IMR-90 (cell line): ENCODE measurements around the gene HPSE. TPM values are rescaled to one million over a fixed set of nuclear protein-coding genes. Genes with fewer than 3 reads are reported as not detected.

Experiments used
- ATAC-seq: fragments of 200-7000 bp; cut with Tn5 transposase; 2 replicates; pipeline ENCODE4 v1.9.1; 2020; ENCODE audit warnings: low read depth, mild to moderate bottlenecking, moderate library complexity
- BruUV-seq: library from RNA; stranded (reverse); fragments of 400-500 nt; replicated peaks from 2 replicates; lab custom pipeline; 2021; lab: Mats Ljungman, UMichigan
- CTCF ChIA-PET: fragments of 300-600 bp; formaldehyde crosslinking; extraction: SDS; loops from one replicate; lab custom pipeline; 2021; ENCODE audit warnings: antibody characterized with exemption; lab: Yijun Ruan, JAX
- POLR2A ChIA-PET: fragments of 300-600 bp; sonication (Branson Sonifier 250); formaldehyde crosslinking; loops from one replicate; lab custom pipeline; 2022; ENCODE audit warnings: antibody characterized with exemption; ENCODE audit not compliant: unreplicated experiment; lab: Charles Lee
- DNase-seq: peaks from one replicate; pipeline ENCODE4 v3.0.0; 2013
- H2AFZ ChIP-seq: replicated peaks from 2 replicates; pipeline ENCODE3; 2013; ENCODE audit warnings: low read length, mild to moderate bottlenecking; ENCODE audit not compliant: poor library complexity
- H2AK5ac ChIP-seq: 2 replicates; pipeline ENCODE4 v1.6.1; 2013; ENCODE audit warnings: low read depth, low read length, inconsistent platforms
- H2AK9ac ChIP-seq: replicated peaks from 2 replicates; pipeline ENCODE3; 2013; ENCODE audit warnings: mild to moderate bottlenecking, low read depth, low read length, moderate library complexity; ENCODE audit not compliant: poor library complexity
- H2BK120ac ChIP-seq: 2 replicates; pipeline ENCODE4 v1.6.1; 2013; ENCODE audit warnings: low read depth, low read length, inconsistent platforms
- H2BK15ac ChIP-seq: 3 replicates; pipeline ENCODE4 v1.6.1; 2013; ENCODE audit warnings: low read depth, low read length, inconsistent platforms
- H2BK20ac ChIP-seq: 2 replicates; pipeline ENCODE4 v1.6.1; 2013; ENCODE audit warnings: low read depth, mild to moderate bottlenecking, inconsistent platforms, low read length, moderate library complexity
- H2BK5ac ChIP-seq: 2 replicates; pipeline ENCODE4 v1.6.1; 2013; ENCODE audit warnings: mild to moderate bottlenecking, low read depth, low read length, inconsistent platforms; ENCODE audit not compliant: poor library complexity, severe bottlenecking
- H3K14ac ChIP-seq: replicated peaks from 2 replicates; pipeline ENCODE4 v1.6.1; 2013; ENCODE audit warnings: low read depth, low read length, inconsistent platforms
- H3K18ac ChIP-seq: 2 replicates; pipeline ENCODE4 v1.6.1; 2013; ENCODE audit warnings: low read depth, low read length, control low read depth
- H3K23ac ChIP-seq: 2 replicates; pipeline ENCODE4 v1.6.1; 2013; ENCODE audit warnings: low read depth, low read length, inconsistent platforms
- H3K27ac ChIP-seq: 2 replicates; pipeline ENCODE4 v1.5.1; 2013; ENCODE audit warnings: mild to moderate bottlenecking, control low read depth, low read length; ENCODE audit not compliant: insufficient read depth
- H3K27me3 ChIP-seq: 2 replicates; pipeline ENCODE4 v1.6.1; 2013; ENCODE audit warnings: low read length; ENCODE audit not compliant: control insufficient read depth, insufficient read depth
- H3K36me3 ChIP-seq: 2 replicates; pipeline ENCODE4 v1.6.1; 2013; ENCODE audit warnings: low read length, mixed read lengths; ENCODE audit not compliant: control insufficient read depth, insufficient read depth
- H3K4ac ChIP-seq: 2 replicates; pipeline ENCODE4 v1.6.1; 2013; ENCODE audit warnings: low read depth, low read length, inconsistent platforms
- H3K4me1 ChIP-seq: 2 replicates; pipeline ENCODE4 v1.6.1; 2013; ENCODE audit warnings: low read length, mixed read lengths; ENCODE audit not compliant: control insufficient read depth, insufficient read depth
- H3K4me2 ChIP-seq: 2 replicates; pipeline ENCODE4 v1.6.1; 2013; ENCODE audit warnings: low read depth, mild to moderate bottlenecking, control low read depth, low read length, moderate library complexity
- H3K4me3 ChIP-seq: 2 replicates; pipeline ENCODE4 v1.5.1; 2013; ENCODE audit warnings: low read depth, mild to moderate bottlenecking, control low read depth, low read length, moderate library complexity; ENCODE audit not compliant: insufficient read depth
- H3K56ac ChIP-seq: 2 replicates; pipeline ENCODE4 v1.6.1; 2013; ENCODE audit warnings: low read length, inconsistent platforms; ENCODE audit not compliant: insufficient read depth; ENCODE audit errors: extremely low read depth
- H3K79me1 ChIP-seq, 2 experiments: 2 replicates each; pipeline ENCODE4 v1.6.1; 2013; ENCODE audit warnings: low read length in 2 of 2, inconsistent platforms in 1 of 2, low read depth in 1 of 2
- H3K9ac ChIP-seq: 2 replicates; pipeline ENCODE4 v1.6.1; 2013; ENCODE audit warnings: low read depth, low read length, control low read depth
- H3K9me1 ChIP-seq: 2 replicates; pipeline ENCODE4 v1.6.1; 2013; ENCODE audit warnings: low read length, inconsistent platforms; ENCODE audit not compliant: insufficient read depth
- H3K9me3 ChIP-seq: 2 replicates; pipeline ENCODE4 v1.6.1; 2013; ENCODE audit warnings: low read length; ENCODE audit not compliant: control insufficient read depth, insufficient read depth
- H4K20me1 ChIP-seq: 2 replicates; pipeline ENCODE4 v1.6.1; 2013; ENCODE audit warnings: low read length, inconsistent platforms; ENCODE audit not compliant: insufficient read depth
- H4K5ac ChIP-seq: 2 replicates; pipeline ENCODE4 v1.6.1; 2013; ENCODE audit warnings: mild to moderate bottlenecking, low read depth, low read length, control low read depth
- H4K8ac ChIP-seq, 2 experiments: 2 replicates each; pipeline ENCODE4 v1.6.1; 2013; ENCODE audit warnings: low read depth in 2 of 2, low read length in 2 of 2, control low read depth in 1 of 2, inconsistent platforms in 1 of 2
- H4K91ac ChIP-seq: 2 replicates; pipeline ENCODE4 v1.6.1; 2013; ENCODE audit warnings: low read depth, low read length, inconsistent platforms; ENCODE audit not compliant: insufficient read depth
- BHLHE40 ChIP-seq: fragments of 150-350 bp; IDR thresholded peaks from 2 replicates; pipeline ENCODE4 v1.6.1; 2016; ENCODE audit warnings: mild to moderate bottlenecking, low read depth, low read length
- CEBPB ChIP-seq: IDR thresholded peaks from 2 replicates; pipeline ENCODE4 v1.6.1; 2012; ENCODE audit warnings: low read depth, low read length, improper control_type of control experiment
- CHD1 ChIP-seq: IDR thresholded peaks from 2 replicates; pipeline ENCODE4 v1.6.1; 2012; ENCODE audit warnings: low read depth, low read length, improper control_type of control experiment
- CTCF ChIP-seq: conservative IDR thresholded peaks from 2 replicates; pipeline ENCODE4 v1.5.1; 2012; ENCODE audit warnings: mild to moderate bottlenecking, low read depth, low read length, improper control_type of control experiment
- ELK1 ChIP-seq: fragments of 150-350 bp; IDR thresholded peaks from 2 replicates; pipeline ENCODE4 v1.6.1; 2016; ENCODE audit warnings: low read depth, mild to moderate bottlenecking, low read length, moderate library complexity, borderline replicate concordance
- FOS ChIP-seq: fragments of 150-350 bp; IDR thresholded peaks from 2 replicates; pipeline ENCODE4 v1.6.1; 2016; ENCODE audit warnings: low read depth, low read length
- MAFK ChIP-seq: IDR thresholded peaks from 2 replicates; pipeline ENCODE4 v1.6.1; 2012; ENCODE audit warnings: low read depth, low read length, improper control_type of control experiment
- MAZ ChIP-seq: IDR thresholded peaks from 2 replicates; pipeline ENCODE4 v1.6.1; 2012; ENCODE audit warnings: low read depth, mild to moderate bottlenecking, low read length, improper control_type of control experiment, moderate library complexity, borderline replicate concordance
- MXI1 ChIP-seq: IDR thresholded peaks from 2 replicates; pipeline ENCODE4 v1.6.1; 2012; ENCODE audit warnings: low read depth, mild to moderate bottlenecking, low read length, moderate library complexity, borderline replicate concordance
- NFE2L2 ChIP-seq: fragments of 150-350 bp; IDR thresholded peaks from 2 replicates; pipeline ENCODE4 v1.6.1; 2016; ENCODE audit warnings: low read depth, mild to moderate bottlenecking, low read length
- POLR2A ChIP-seq: IDR thresholded peaks from 2 replicates; pipeline ENCODE4 v1.6.1; 2012; ENCODE audit warnings: mild to moderate bottlenecking, low read depth, low read length
- RAD21 ChIP-seq: IDR thresholded peaks from 2 replicates; pipeline ENCODE4 v1.6.1; 2012; ENCODE audit warnings: low read length, improper control_type of control experiment
- RCOR1 ChIP-seq: IDR thresholded peaks from 2 replicates; pipeline ENCODE4 v1.6.1; 2012; ENCODE audit warnings: mild to moderate bottlenecking, low read length, improper control_type of control experiment; ENCODE audit not compliant: insufficient replicate concordance
- RFX5 ChIP-seq: IDR thresholded peaks from 2 replicates; pipeline ENCODE4 v1.8.0; 2012; ENCODE audit warnings: low read depth, mild to moderate bottlenecking, low read length, moderate library complexity
- SMC3 ChIP-seq: fragments of 150-350 bp; IDR thresholded peaks from 2 replicates; pipeline ENCODE4 v1.6.1; 2016; ENCODE audit warnings: low read depth, mild to moderate bottlenecking, antibody characterized with exemption, low read length, moderate library complexity
- WGBS, 2 experiments: methylation state at CpG; one replicate each; pipeline versions ENCODE4 v1.1.5 to v1.1.7; 2013; ENCODE audit warnings: missing lambda C conversion rate in 2 of 2; ENCODE audit not compliant: insufficient read length in 1 of 2; ENCODE audit errors: extremely low coverage in 2 of 2; 5-methylcytosine and 5-hydroxymethylcytosine counted together
- dilution Hi-C: fragments of 300-500 bp; cut with HindIII; formaldehyde crosslinking; loops from one replicate; pipeline ENCODE4 v1.14.3; 2018; ENCODE audit warnings: low sequenced_read_pairs; ENCODE audit not compliant: unreplicated experiment
- in situ Hi-C: fragments of 300-500 bp; cut with MboI; formaldehyde crosslinking; loops from 3 replicates; pipeline ENCODE4 v1.14.3; 2019; ENCODE audit warnings: low sequenced_read_pairs, inconsistent platforms, mixed read lengths
- intact Hi-C: fragments of 100-400 bp; cut with micrococcal nuclease; formaldehyde crosslinking; loops from 2 replicates; pipeline ENCODE4 v1.10.0; 2022
- polyA plus RNA-seq, 3 experiments: library from polyadenylated mRNA; depleted of rRNA; stranded (reverse); fragments of >200 nt; gene quantifications; 2 replicates each; pipeline ENCODE4 v1.2.3, GENCODE V29; 2012; ENCODE audit warnings: low replicate concordance in 1 of 3
- total RNA-seq: library from RNA; depleted of rRNA; stranded (reverse); fragments of >200 nt; gene quantifications from 2 replicates; pipeline ENCODE4 v1.2.3, GENCODE V29; 2012

HPSE gene
- total and polyA plus RNA-seq, 2 of the 4 experiments (the other 2 are of a cell fraction): under 0.01 to 0.09 TPM

GRCh38 chr4:83323136-83323535 lies 11.5 kb downstream of the HPSE start:
- dilution Hi-C loops (no loop called here), intact Hi-C loops (no loop called here), in situ Hi-C loops (no loop called here)
- H3K9me3 ChIP-seq: no peaks in the 10 kb centered on the region
- H4K5ac ChIP-seq: no peak overlapping the region
- no peak overlapping the region for H2AK5ac ChIP-seq
- H3K4me2 ChIP-seq: no peak overlapping the region
- no peak overlapping the region for H2BK15ac ChIP-seq
- H2BK5ac ChIP-seq: no peak overlapping the region
- no peaks in the 10 kb centered on the region for H4K20me1 ChIP-seq
- H3K27ac ChIP-seq: no peak overlapping the region
- H3K23ac ChIP-seq: no peak overlapping the region
- no peaks in the 10 kb centered on the region for H3K79me1 ChIP-seq
- ChIA-PET POLR2A (no interaction called here), CTCF (no interaction called here)
- no peak overlapping the region for H3K4me3 ChIP-seq
- H3K14ac ChIP-seq: no peak overlapping the region
- no peak overlapping the region for H2BK120ac ChIP-seq
- H3K9ac ChIP-seq: no peak overlapping the region
- no peak overlapping the region for H2BK20ac ChIP-seq
- DNase-seq (no peak), ATAC-seq (no peak)
- no peak overlapping the region for H3K56ac ChIP-seq
- no peaks in the 10 kb centered on the region for H3K4me1 ChIP-seq
- H2AFZ ChIP-seq: no peak overlapping the region
- H3K27me3 ChIP-seq: peaks cover 9% of the 10 kb centered on the region
- no peaks in the 10 kb centered on the region for H3K9me1 ChIP-seq
- no peaks in the 10 kb centered on the region for H3K36me3 ChIP-seq
- no peak overlapping the region for H4K8ac ChIP-seq
- no peak overlapping the region for H2AK9ac ChIP-seq
- no peak overlapping the region for H3K4ac ChIP-seq
- no peak for TF ChIP-seq FOS
- TF ChIP-seq POLR2A: no peak
- no peak for TF ChIP-seq NFE2L2
- TF ChIP-seq CTCF: no peak
- no peak for TF ChIP-seq SMC3
- no peak for TF ChIP-seq RCOR1
- TF ChIP-seq ELK1: no peak
- no peak for TF ChIP-seq CHD1
- no peak for TF ChIP-seq CEBPB
- no peak for TF ChIP-seq RAD21
- TF ChIP-seq BHLHE40: no peak
- TF ChIP-seq MAZ: no peak
- TF ChIP-seq RFX5: no peak
- no peak for TF ChIP-seq MXI1
- TF ChIP-seq MAFK: no peak
- H4K91ac ChIP-seq: no peak overlapping the region
- H3K18ac ChIP-seq: no peak overlapping the region
- BruUV-seq: no TSS peak
- WGBS, 2 experiments: no CpG with 5 or more reads among the region's 3 CpGs
